Measurements from ENCODE around the gene RAB27A.

- no peak for TF ChIP-seq CTCF (IDR thresholded peaks at IDR 0.05 in 4 of 5, conservative IDR thresholded peaks at IDR 0.05 in 1 of 5)
- TF ChIP-seq POLR2A (IDR thresholded peaks at IDR 0.05): no peak
These were observed 31.4 kb upstream of the RAB27A start for GRCh38 chr15:55320963-55321362.

All from gastrocnemius medialis (tissue), 4 donors.